GM18873 (cell line): ENCODE results near the gene SERPINA1.
"Not testable (repeated sequence)": the region's sequence is repeated elsewhere in the genome, so short reads cannot be mapped to it uniquely, and the experiment has no call there.

Source experiments
- ATAC-seq: cut with Tn5 transposase; IDR thresholded peaks from one replicate; pipeline ENCODE4 v1.9.1; 2021; ENCODE audit warnings: mild to moderate bottlenecking, moderate library complexity, moderate number of reproducible peaks; ENCODE audit not compliant: unreplicated experiment, low FRiP score

SERPINA1 gene

DNA sequence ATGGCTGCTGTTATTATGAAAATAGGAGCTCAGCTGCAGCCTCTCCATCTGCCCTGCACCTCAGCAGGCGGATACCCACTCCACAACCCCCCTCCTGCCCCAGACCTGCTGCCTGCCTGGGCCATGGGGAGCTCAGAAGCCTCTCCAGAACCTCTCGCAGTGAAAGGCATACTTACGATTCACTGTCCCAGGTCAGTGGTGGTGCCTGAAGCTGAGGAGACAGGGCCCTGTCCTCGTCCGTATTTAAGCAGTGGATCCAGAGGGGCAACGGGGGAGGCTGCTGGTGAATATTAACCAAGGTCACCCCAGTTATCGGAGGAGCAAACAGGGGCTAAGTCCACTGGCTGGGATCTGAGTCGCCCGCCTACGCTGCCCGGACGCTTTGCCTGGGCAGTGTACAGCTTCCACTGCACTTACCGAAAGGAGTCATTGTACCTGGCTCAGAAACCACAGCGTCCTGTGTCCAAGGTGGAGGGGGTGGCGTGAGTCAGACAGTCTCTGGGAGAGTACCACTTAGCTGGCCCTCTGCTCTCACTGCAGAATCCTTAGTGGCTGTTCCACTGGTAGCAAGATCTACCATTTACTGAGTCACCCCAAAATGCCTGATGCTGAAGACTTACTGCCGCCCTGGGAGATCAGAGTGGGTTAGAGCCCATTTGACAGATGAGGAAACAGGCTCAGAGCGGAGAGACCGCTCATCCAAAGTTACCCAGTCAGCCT, at the start of gene SERPINA1:
TSS of gene SERPINA1 (minus strand) at position 219 of the 720 bp plus-strand sequence. CDS start 5,365 bp downstream, outside the sequence.
- no peak for ATAC-seq

GRCh38 chr14:94428610-94429009, 40.2 kb upstream of the SERPINA1 start:
- no peak for ATAC-seq

DNA sequence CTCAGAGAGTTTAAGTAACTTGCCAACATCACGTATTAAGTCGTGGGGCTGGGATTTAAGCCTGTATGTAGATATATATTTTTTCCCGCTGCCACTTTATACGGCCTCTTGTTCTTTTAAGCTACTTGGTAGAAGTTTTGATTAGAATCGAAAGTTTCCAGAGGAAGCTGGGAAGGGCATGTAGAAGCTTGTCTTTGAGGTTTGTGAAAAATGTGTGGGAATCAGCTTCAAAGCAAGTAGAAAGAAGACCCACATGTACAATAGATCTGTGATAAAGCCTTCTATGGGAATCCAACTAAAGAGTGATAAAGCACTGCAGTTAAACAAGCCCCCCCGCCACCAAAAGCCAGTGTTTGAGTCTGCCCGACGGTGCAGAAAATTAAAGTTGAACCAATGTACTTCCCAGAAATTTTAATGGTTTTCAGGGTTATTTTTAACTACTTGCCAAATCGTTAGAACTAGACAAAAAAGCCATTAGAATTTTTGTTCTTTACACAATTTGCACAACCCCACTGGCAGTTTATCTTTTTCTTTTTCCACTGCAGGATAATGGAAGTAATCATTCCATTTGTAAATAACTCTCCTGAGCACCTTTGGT, 38.7 kb upstream of the SERPINA1 start:
- ATAC-seq = no peak

DNA sequence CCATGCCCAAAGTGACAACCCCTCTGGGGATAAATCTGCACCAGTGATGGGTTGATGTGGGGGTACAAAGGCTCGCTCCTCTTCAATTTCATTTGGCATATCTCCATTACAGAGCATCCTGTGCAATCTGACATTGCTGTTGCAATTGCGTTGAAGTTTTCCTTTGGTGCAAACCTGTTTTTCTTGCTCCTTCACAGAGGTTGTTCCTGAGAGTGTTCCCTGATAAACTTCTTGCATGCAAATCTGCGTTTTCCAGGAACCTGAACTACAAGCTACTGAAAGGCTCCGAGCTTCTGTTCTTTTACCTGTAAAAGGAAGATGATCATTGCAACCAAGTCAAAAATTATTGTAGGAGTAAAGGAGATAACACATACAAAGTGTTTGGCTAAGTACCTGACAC, 38.1 kb upstream of the SERPINA1 start:
- ATAC-seq = no peak

DNA sequence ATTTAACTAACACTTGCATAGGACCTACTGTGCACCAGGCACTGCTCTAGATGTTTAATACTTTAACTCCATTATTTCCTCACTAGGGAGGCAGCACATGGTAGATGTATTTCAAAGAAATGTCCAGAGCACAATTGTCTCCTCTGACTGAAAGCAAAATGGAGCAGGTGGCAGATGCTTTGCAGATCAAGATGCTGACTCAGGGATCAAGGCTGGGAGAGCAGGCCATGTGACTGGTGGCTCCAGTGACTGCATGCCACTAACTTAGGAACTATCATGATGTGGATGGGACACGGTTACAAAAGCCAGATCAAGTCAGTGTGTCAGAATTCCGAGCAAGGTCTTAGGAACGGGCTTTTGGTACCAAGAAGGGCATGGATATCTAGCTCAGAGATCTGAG, 36.0 kb upstream of the SERPINA1 start:
- no peak for ATAC-seq

GRCh38 chr14:94423453-94424056, 35.2 kb upstream of the SERPINA1 start:
- no peak for ATAC-seq

GRCh38 chr14:94421316-94421715, 32.9 kb upstream of the SERPINA1 start:
- no peak for ATAC-seq

GRCh38 chr14:94417497-94418205, 29.2 kb upstream of the SERPINA1 start:
- ATAC-seq = not testable (repeated sequence)

DNA sequence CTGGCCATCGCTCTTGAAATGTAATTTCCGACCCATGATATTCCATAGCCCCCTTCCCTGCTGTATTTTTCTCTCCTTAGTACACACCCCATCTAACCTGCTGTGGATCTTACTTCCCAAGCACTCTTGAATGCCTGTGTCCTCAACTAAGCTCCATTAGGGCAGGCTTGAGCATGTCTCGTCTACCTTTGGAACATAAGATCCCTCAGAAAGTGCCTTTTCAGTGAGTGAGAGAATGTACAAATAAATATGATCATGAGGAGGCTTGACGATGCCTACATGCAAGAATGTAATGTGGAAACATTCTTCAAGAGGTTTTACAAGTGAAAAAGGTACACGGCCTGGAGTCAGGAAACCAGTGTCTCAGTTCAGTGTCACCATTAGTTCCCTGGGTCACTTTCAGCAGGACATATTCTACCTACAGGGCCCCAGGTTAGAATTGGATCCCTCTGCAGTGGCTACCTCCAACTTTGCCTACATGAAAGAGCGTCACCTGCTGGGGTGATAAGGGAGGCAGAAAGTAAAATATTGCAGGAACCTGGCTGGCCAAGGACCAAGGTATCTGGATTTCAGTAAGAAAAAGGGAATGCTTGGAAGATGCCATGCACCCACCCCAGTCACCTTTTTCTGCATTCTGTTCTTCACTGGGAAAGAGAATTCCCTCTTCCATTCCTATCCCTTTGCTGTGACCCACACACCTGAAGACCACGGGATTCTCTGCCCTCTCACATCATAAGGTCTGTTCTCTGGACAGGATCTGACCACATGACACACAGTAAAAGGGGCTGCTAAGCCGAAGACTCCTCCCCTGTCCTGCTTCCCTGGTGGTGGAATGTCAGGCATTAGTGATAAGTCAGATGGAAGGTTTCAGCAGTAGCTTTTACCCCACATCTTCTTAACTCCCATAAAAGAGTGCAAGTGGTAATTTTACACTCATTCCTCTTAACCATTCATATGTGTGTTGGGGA, 24.6 kb upstream of the SERPINA1 start:
- ATAC-seq = no peak

GRCh38 chr14:94411638-94412037, 23.2 kb upstream of the SERPINA1 start:
- ATAC-seq = no peak

DNA sequence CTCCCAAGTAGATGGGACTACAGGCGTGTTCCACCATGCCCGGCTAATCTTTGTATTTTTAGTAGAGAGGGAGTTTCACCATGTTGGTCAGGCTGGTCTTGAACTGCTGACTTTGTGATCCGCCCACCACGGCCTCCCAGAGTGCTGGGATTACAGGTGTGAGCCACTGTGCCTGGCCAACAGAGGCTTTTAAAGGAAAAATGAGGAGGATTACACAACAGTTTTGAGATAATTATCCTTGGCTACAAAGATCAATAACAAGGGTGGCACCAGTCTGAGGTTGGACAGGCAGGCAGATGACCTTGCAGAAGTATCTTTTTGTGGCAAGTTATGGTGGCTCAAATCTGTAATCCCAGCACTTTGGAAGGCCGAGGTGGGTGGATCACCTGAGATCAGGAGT, 21.0 kb upstream of the SERPINA1 start:
- not testable (repeated sequence) for ATAC-seq

DNA sequence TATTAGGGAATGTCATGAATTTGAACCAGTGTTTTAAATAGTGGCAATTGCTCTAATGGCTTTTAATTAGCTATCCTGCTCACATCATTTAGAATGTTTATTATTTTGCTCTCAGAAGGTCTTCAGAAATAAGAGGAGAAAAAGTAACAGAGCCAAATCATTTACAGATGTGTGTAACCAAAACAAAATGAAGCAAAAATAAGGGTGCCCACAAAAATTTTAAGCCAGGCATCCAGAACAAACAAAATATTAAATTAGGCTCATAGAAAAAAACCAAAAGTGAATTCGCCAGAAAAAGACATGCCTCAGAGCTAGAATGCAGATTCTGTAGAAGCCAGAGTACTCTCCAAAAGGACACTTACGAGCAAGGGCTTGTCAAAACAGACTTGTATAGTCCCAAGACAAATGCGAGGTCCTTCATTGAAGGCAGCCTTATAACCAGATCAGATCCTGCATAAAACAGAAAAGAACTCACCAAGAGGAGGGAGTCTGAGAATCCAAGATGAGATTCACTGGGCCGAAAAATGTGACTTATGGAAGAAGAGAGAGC, 20.2 kb upstream of the SERPINA1 start:
- no peak for ATAC-seq

GRCh38 chr14:94407906-94408305, 19.5 kb upstream of the SERPINA1 start:
- no peak for ATAC-seq

DNA sequence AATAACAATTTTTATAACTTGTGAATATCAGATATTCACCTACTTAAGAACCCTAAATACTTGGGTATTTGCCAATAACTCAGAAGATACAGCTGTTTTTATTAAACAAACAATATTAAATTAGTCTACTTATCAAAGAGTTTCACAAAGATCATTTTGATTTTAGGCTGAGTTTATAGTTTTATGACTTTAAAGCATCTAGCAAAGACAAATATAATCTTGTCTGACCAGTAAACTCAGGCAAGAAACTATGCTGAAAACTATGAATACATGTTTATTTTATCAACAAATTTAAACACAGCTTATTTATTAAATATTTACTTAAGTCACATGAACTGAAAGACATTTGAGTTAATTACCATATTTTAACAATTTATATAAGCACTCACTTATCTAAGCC, 18.5 kb upstream of the SERPINA1 start:
- ATAC-seq = no peak

- ATAC-seq = no peak
Observed at GRCh38 chr14:94405486-94405885, 17.1 kb upstream of the SERPINA1 start.

GRCh38 chr14:94404561-94404960, 16.2 kb upstream of the SERPINA1 start:
- no peak for ATAC-seq

- no peak for ATAC-seq
Observed at GRCh38 chr14:94403312-94403932, 15.0 kb upstream of the SERPINA1 start.

GRCh38 chr14:94401083-94401482, 12.7 kb upstream of the SERPINA1 start:
- ATAC-seq = no peak

- no peak for ATAC-seq
Observed at GRCh38 chr14:94400422-94400841, 12.0 kb upstream of the SERPINA1 start.
